Cortex of kidney (tissue), 1 donor: ENCODE data around the gene PYGM.

Experiments
- DNase-seq: peaks from one replicate; lab custom pipeline; 2025; lab: John Stamatoyannopoulos, UW

Gene PYGM

GRCh38 chr11:64753380-64754123 is 6.2 kb downstream of the PYGM start:
- no peak for DNase-seq

- DNase-seq = no peak
Observed at GRCh38 chr11:64753019-64753379, 6.8 kb downstream of the PYGM start.

- no peak for DNase-seq
Observed at GRCh38 chr11:64752175-64752970, 7.4 kb downstream of the PYGM start.

- no peak for DNase-seq
Observed at GRCh38 chr11:64751580-64751979, 8.2 kb downstream of the PYGM start.

- DNase-seq = no peak
Observed at GRCh38 chr11:64751136-64751535, 8.6 kb downstream of the PYGM start.

GRCh38 chr11:64750361-64751054 is 9.3 kb downstream of the PYGM start:
- no peak for DNase-seq

GRCh38 chr11:64747961-64748665 is 11.7 kb downstream of the PYGM start:
- no peak for DNase-seq

GRCh38 chr11:64746486-64746885 is 13.3 kb downstream of the PYGM start:
- no peak for DNase-seq

- no peak for DNase-seq
Observed at GRCh38 chr11:64745521-64746328, 14.0 kb downstream of the PYGM start.

- DNase-seq = no peak
Observed at GRCh38 chr11:64745189-64745520, 14.6 kb downstream of the PYGM start.

- DNase-seq = no peak
Observed at GRCh38 chr11:64744544-64745188, 15.1 kb downstream of the PYGM start.

- DNase-seq = no peak
Observed at GRCh38 chr11:64743591-64744543, 15.9 kb downstream of the PYGM start, which contains the start of gene RASGRP2. Gene RASGRP2, minus strand, starts transcription at chr11:64744142. Its CDS starts 1,276 bp downstream, at chr11:64742866.

GRCh38 chr11:64742889-64743590 is 16.7 kb downstream of the PYGM start:
- DNase-seq = no peak

- no peak for DNase-seq
Observed at GRCh38 chr11:64742087-64742888, 17.5 kb downstream of the PYGM start.

- no peak for DNase-seq
Observed at GRCh38 chr11:64741375-64742086, 18.2 kb downstream of the PYGM start.

GRCh38 chr11:64739871-64740270 is 19.9 kb downstream of the PYGM start:
- DNase-seq = no peak

GRCh38 chr11:64736654-64737053 is 23.1 kb downstream of the PYGM start:
- no peak for DNase-seq
